SK-N-SH treated with all-trans-retinoic acid at 6 μM for 48 hours (cell line): ENCODE measurements around the gene ANTXRL.
"Not testable (repeated sequence)": the region's sequence is repeated elsewhere in the genome, so short reads cannot be mapped to it uniquely, and the experiment has no call there.

Experiments used
- ATAC-seq: fragments of 200-7000 bp; cut with Tn5 transposase; 3 replicates; pipeline ENCODE4 v1.9.1; 2020; ENCODE audit warnings: mild to moderate bottlenecking, moderate library complexity
- CSDC2 ChIP-seq: fragments of 250-450 bp; sonication (Bioruptor Pico); IDR thresholded peaks from 2 replicates; pipeline ENCODE4 v1.5.0; 2020; ENCODE audit warnings: mild to moderate bottlenecking, moderate library complexity
- GLIS3 ChIP-seq: fragments of 250-450 bp; sonication (Bioruptor Pico); IDR thresholded peaks from 2 replicates; pipeline ENCODE4 v1.5.0; 2020; ENCODE audit warnings: mild to moderate bottlenecking, moderate library complexity
- TOX ChIP-seq: fragments of 250-450 bp; sonication (Bioruptor Pico); IDR thresholded peaks from 2 replicates; pipeline ENCODE4 v1.8.0; 2021; ENCODE audit warnings: mild to moderate bottlenecking, moderate library complexity, borderline replicate concordance
- ZFP30 ChIP-seq: fragments of 450-650 bp; formaldehyde crosslinking; IDR thresholded peaks from 2 replicates; pipeline ENCODE4 v1.5.0; 2022; ENCODE audit warnings: mild to moderate bottlenecking, moderate library complexity
- ZNF565 ChIP-seq: fragments of 450-650 bp; formaldehyde crosslinking; conservative IDR thresholded peaks from 2 replicates; pipeline ENCODE4 v1.5.0; 2020; ENCODE audit warnings: low read depth, mild to moderate bottlenecking, moderate library complexity
- ZNF70 ChIP-seq: fragments of 450-650 bp; formaldehyde crosslinking; IDR thresholded peaks from 2 replicates; pipeline ENCODE4 v1.5.0; 2020; ENCODE audit warnings: mild to moderate bottlenecking, moderate library complexity
- TF ChIP-seq, protein P1 (sequence below): fragments of 250-450 bp; sonication (Bioruptor Pico); IDR thresholded peaks from 2 replicates; pipeline ENCODE4 v1.5.1; 2021; ENCODE audit warnings: mild to moderate bottlenecking, moderate library complexity
- TF ChIP-seq, protein P2 (sequence below): fragments of 250-450 bp; sonication (Bioruptor Pico); IDR thresholded peaks from 2 replicates; pipeline ENCODE4 v1.5.1; 2020; ENCODE audit warnings: low read depth, mild to moderate bottlenecking, moderate library complexity
- TF ChIP-seq, protein P3 (sequence below): fragments of 250-450 bp; sonication (Bioruptor Pico); IDR thresholded peaks from 2 replicates; pipeline ENCODE4 v1.5.0; 2020; ENCODE audit warnings: mild to moderate bottlenecking, moderate library complexity
- TF ChIP-seq, protein P4 (sequence below): fragments of 250-450 bp; sonication (Bioruptor Pico); IDR thresholded peaks from 2 replicates; pipeline ENCODE4 v1.8.0; 2020; ENCODE audit warnings: mild to moderate bottlenecking, moderate library complexity, borderline replicate concordance

ANTXRL gene

DNA sequence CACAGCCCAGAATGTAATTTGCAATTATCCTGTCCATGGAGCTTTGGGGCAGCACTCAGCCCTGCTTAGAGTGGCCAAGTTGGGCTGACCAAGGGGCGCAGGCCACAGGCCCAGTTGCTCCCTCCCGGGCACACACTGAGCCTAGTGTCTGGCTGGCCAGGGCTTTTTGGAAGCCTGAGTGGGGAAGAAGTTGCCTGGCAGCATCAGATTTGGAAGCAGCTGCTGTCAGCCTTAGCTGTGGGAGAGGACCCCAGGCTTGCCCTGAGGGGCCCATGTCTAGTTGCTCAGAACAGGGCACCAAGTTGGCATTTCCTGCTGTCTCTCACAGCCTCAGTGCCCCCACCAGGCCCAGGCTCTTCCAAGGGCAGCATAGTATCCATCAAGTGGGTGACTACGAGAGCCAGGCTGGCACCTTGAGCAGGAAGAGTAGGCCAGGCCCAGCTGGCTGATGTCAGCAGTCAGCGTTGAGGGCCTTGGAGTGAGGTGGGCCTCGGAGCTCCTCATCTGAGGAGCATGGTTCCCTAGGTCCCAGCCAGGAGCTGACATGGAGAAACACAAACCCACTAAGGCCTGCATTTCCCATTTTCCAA is 14.4 kb downstream of the ANTXRL start (continued):
- no peak for TF ChIP-seq ZNF70 (CRISPR knock-in tag)

DNA sequence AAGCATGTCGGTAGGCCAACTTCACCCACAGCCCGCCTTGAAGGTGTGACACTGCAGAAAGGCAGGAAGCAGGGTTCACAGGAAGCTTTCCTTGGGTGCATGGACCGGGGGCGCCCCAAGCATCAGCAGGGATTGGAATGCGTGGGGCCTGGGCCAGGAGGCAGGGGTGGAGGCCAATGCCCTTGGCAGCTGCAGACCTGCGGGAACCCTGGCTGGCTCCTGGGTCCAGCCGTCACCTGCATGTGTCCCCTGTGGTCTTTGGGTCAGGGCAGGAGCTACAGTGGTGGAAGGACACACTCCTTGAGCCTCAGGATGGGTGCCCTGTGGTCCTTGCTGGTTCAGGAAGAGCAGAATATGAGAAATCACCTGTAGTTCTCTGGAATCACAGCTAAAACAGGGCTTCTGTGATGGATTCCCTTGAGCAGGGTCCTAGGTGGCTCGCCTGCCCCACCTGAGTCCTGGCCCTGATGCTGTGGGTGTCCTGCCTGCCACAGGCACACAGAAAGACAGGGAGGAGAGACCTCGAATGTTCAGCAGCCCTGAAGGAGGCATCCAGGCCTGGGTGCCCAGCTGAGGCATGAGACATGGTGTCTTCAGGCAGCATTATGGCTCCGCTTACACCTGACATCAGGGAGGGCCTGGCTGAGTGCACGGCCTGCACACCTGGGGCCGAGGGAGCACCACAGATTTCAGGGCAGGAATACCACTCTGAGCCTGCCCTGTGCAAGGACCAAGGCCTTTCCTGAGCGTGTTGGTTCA is 15.1 kb downstream of the ANTXRL start:
- TF ChIP-seq GLIS3 (CRISPR knock-in tag) (no peak), TOX (CRISPR knock-in tag) (no peak), ZNF565 (CRISPR knock-in tag) (no peak)
- TF ChIP-seq, protein P1, sequence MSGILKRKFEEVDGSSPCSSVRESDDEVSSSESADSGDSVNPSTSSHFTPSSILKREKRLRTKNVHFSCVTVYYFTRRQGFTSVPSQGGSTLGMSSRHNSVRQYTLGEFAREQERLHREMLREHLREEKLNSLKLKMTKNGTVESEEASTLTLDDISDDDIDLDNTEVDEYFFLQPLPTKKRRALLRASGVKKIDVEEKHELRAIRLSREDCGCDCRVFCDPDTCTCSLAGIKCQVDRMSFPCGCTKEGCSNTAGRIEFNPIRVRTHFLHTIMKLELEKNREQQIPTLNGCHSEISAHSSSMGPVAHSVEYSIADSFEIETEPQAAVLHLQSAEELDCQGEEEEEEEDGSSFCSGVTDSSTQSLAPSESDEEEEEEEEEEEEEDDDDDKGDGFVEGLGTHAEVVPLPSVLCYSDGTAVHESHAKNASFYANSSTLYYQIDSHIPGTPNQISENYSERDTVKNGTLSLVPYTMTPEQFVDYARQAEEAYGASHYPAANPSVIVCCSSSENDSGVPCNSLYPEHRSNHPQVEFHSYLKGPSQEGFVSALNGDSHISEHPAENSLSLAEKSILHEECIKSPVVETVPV (CRISPR knock-in tag): no peak
- TF ChIP-seq, protein P2, sequence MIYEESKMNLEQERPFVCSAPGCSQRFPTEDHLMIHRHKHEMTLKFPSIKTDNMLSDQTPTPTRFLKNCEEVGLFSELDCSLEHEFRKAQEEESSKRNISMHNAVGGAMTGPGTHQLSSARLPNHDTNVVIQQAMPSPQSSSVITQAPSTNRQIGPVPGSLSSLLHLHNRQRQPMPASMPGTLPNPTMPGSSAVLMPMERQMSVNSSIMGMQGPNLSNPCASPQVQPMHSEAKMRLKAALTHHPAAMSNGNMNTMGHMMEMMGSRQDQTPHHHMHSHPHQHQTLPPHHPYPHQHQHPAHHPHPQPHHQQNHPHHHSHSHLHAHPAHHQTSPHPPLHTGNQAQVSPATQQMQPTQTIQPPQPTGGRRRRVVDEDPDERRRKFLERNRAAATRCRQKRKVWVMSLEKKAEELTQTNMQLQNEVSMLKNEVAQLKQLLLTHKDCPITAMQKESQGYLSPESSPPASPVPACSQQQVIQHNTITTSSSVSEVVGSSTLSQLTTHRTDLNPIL (CRISPR knock-in tag): no peak

DNA sequence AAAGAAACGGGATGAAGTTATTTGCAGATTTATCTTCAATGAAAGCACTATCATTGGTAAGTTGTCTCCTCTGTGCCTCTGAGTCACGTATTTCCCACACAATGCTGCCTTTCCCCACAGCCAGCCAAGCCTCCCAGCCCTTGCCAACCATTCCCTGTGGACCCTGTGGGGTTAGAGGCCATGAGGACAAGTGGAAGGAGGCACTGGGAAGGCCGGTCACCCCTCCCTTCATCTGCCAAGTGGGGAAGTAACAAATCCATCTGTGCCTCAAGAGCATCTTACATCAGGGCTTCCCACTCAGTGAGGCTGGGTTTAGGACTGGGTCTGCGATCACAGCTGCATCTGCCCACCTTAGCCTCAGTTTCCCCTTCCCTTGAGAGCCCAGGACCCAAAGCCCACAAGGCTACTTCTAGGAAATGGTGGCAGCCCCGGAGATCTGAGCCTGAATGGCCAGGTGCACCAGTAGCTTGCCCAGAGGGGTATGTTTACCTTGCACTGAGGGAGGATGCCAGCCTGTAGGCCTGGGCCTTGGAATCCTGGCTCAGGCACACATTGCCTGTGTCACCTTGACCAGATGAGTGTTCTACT is 16.1 kb downstream of the ANTXRL start:
- not testable (repeated sequence) for ATAC-seq

More for the DNA sequence above, 15.1 kb downstream of the ANTXRL start:
- ATAC-seq: no peak

DNA sequence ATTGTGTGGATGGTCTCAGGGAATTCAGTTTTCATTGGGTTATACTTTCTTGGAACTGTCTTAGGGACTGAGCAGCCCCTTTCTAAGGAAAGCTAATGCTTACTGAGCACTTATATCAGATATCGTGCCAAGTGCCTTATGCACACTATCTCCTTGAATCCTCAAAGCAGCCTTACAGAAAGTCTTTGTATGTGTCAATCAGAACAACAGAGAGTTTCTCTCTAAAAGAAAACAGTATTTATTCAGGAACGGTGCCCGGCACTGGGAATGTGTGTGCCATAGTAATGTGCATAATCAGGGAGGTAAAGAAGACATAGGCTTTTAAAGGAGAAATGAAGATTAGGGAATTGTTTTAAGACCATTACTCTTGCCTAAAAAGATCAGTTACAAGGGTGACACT is 17.3 kb downstream of the ANTXRL start:
- no peak for ATAC-seq
- TF ChIP-seq ZNF565 (CRISPR knock-in tag) (no peak), ZFP30 (CRISPR knock-in tag) (no peak), CSDC2 (no peak), GLIS3 (CRISPR knock-in tag) (no peak)
- TF ChIP-seq, protein P1 (CRISPR knock-in tag): no peak
- TF ChIP-seq, protein P3, sequence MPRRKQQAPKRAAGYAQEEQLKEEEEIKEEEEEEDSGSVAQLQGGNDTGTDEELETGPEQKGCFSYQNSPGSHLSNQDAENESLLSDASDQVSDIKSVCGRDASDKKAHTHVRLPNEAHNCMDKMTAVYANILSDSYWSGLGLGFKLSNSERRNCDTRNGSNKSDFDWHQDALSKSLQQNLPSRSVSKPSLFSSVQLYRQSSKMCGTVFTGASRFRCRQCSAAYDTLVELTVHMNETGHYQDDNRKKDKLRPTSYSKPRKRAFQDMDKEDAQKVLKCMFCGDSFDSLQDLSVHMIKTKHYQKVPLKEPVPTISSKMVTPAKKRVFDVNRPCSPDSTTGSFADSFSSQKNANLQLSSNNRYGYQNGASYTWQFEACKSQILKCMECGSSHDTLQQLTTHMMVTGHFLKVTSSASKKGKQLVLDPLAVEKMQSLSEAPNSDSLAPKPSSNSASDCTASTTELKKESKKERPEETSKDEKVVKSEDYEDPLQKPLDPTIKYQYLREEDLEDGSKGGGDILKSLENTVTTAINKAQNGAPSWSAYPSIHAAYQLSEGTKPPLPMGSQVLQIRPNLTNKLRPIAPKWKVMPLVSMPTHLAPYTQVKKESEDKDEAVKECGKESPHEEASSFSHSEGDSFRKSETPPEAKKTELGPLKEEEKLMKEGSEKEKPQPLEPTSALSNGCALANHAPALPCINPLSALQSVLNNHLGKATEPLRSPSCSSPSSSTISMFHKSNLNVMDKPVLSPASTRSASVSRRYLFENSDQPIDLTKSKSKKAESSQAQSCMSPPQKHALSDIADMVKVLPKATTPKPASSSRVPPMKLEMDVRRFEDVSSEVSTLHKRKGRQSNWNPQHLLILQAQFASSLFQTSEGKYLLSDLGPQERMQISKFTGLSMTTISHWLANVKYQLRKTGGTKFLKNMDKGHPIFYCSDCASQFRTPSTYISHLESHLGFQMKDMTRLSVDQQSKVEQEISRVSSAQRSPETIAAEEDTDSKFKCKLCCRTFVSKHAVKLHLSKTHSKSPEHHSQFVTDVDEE: no peak
- TF ChIP-seq, protein P2 (CRISPR knock-in tag): no peak
- TF ChIP-seq, protein P4, sequence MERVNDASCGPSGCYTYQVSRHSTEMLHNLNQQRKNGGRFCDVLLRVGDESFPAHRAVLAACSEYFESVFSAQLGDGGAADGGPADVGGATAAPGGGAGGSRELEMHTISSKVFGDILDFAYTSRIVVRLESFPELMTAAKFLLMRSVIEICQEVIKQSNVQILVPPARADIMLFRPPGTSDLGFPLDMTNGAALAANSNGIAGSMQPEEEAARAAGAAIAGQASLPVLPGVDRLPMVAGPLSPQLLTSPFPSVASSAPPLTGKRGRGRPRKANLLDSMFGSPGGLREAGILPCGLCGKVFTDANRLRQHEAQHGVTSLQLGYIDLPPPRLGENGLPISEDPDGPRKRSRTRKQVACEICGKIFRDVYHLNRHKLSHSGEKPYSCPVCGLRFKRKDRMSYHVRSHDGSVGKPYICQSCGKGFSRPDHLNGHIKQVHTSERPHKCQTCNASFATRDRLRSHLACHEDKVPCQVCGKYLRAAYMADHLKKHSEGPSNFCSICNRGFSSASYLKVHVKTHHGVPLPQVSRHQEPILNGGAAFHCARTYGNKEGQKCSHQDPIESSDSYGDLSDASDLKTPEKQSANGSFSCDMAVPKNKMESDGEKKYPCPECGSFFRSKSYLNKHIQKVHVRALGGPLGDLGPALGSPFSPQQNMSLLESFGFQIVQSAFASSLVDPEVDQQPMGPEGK: no peak

DNA sequence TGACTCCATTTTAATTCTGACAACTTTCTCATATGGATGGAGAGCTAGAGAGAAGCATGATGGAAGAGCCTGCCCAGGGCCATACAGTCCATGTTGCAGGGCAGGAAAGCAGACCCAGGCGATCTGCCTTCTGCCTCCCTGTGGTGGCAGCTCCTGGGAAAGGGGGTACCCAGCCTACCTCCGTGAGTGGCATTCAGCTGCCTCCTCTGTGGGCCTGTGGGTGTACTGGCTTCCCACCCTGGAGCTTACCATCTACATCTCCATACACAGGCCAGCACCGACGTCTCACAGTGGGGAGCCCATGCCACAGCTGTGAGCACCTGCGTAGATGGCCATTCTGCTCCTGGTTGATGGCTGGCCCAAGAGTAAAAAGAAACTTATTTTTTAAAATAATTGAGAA is 17.9 kb downstream of the ANTXRL start:
- ATAC-seq: not testable (repeated sequence)
